Heart left ventricle (tissue), 13 donors: Measurements from ENCODE around the gene FAM171A1.

Experiments used
- POLR2A ChIP-seq, 2 donors: fragments of 450-650 bp; IDR thresholded peaks; one replicate each; pipeline ENCODE4 v1.6.1; 2017; ENCODE audit warnings: antibody characterized with exemption in 2 of 2, mild to moderate bottlenecking in 2 of 2, moderate library complexity in 2 of 2
- TF ChIP-seq, protein P1 (sequence below), 12 donors: fragments of 200-600 bp; sonication (generic) in 4 of 12; IDR thresholded peaks; one replicate each; pipeline versions ENCODE4 v1.5.0 to v1.8.0; 2018 to 2022; ENCODE audit warnings: antibody characterized with exemption in 12 of 12, mild to moderate bottlenecking in 5 of 12
- donor health status: ischemic (EF 13 %, LVEDD 7.1; RV severe dilation, severe dysfunction).
- donor health status: DM: no; HTN: yes; CAD: no.
- donor health status: DM: no; HTN: no; CAD: no.
- donor health status: ischemic (EF 25% LVEDD 6.9; RV normal size, moderate dysfunction).
- donor health status: ischemic (EF 25% LVEDD 5.7; RV mildly dilated, moderate dysfunction).
- donor health status: ischemic (EF 35%, LVEDD 5.7; RV mildly dilated, moderate dysfunction).
- donor health status: nonischemic (EF 11% LVEDD 7.7; RV severe dilation, severe dysfunction).
- donor health status: DM: yes; HTN: yes; CAD: no.
- donor health status: PGD.
- donor health status: ischemic (EF 29% LVEDD 5.4; RV normal size, mild dysfunction).
- donor health status: nonischemic (EF 23%, LVEDD 6.1; RV moderate dilation, normal function).

GRCh38 chr10:15202639-15203038 is 168.4 kb downstream of the FAM171A1 start:
- TF ChIP-seq POLR2A (IDR thresholded peaks at IDR 0.05), result no peak
- TF ChIP-seq, protein P1, sequence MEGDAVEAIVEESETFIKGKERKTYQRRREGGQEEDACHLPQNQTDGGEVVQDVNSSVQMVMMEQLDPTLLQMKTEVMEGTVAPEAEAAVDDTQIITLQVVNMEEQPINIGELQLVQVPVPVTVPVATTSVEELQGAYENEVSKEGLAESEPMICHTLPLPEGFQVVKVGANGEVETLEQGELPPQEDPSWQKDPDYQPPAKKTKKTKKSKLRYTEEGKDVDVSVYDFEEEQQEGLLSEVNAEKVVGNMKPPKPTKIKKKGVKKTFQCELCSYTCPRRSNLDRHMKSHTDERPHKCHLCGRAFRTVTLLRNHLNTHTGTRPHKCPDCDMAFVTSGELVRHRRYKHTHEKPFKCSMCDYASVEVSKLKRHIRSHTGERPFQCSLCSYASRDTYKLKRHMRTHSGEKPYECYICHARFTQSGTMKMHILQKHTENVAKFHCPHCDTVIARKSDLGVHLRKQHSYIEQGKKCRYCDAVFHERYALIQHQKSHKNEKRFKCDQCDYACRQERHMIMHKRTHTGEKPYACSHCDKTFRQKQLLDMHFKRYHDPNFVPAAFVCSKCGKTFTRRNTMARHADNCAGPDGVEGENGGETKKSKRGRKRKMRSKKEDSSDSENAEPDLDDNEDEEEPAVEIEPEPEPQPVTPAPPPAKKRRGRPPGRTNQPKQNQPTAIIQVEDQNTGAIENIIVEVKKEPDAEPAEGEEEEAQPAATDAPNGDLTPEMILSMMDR (IDR thresholded peaks at IDR 0.05), result no peak
